Spleen (tissue), 7 donors: ENCODE data around the gene LCT.

Experiments
- POLR2A ChIP-seq, 3 donors: fragments of 450-650 bp; IDR thresholded peaks; one replicate each; pipeline ENCODE4 v1.5.1; 2017; ENCODE audit warnings: antibody characterized with exemption in 3 of 3, mild to moderate bottlenecking in 1 of 3
- TF ChIP-seq, protein P1 (sequence below), 11 experiments: fragments of 200-600 bp in 7 of 11; fragments of 450-650 bp in 4 of 11; sonication (generic) in 4 of 11; IDR thresholded peaks in 8 of 11; conservative IDR thresholded peaks in 3 of 11; 1 replicate in 7 of 11; 2 replicates in 4 of 11; pipeline versions ENCODE4 v1.4.0 to v1.8.0; 2016 to 2021; ENCODE audit warnings: antibody characterized with exemption in 11 of 11, inconsistent platforms in 4 of 11, mild to moderate bottlenecking in 1 of 11
- donor health status: DM: no; HTN: no; CAD: no; lungs with moderate emphysema.
- donor health status: DM: no; HTN: no; CAD: no.
- donor health status: DM: no; HTN: no; CAD: no.

DNA sequence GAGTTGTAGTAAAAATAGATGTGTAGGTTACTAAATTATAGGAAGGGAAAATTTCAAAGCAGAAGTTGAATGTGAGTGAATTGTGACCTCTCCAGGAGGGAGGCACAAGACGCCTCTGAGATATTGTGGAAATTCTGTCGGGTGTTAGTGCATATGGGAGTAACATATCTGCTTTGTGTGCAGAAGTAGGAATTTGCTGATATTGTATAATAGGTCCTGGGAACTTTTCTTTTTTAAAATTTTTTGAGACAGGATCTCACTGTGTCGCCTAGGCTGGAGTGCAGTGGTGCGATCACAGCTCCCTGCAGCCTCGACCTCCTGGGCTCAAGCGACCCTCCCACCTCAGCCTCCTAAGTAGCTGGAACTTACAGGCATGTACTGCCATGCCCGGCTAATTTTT, 60.6 kb downstream of the LCT start:
- TF ChIP-seq, protein P1, sequence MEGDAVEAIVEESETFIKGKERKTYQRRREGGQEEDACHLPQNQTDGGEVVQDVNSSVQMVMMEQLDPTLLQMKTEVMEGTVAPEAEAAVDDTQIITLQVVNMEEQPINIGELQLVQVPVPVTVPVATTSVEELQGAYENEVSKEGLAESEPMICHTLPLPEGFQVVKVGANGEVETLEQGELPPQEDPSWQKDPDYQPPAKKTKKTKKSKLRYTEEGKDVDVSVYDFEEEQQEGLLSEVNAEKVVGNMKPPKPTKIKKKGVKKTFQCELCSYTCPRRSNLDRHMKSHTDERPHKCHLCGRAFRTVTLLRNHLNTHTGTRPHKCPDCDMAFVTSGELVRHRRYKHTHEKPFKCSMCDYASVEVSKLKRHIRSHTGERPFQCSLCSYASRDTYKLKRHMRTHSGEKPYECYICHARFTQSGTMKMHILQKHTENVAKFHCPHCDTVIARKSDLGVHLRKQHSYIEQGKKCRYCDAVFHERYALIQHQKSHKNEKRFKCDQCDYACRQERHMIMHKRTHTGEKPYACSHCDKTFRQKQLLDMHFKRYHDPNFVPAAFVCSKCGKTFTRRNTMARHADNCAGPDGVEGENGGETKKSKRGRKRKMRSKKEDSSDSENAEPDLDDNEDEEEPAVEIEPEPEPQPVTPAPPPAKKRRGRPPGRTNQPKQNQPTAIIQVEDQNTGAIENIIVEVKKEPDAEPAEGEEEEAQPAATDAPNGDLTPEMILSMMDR (IDR thresholded peaks at IDR 0.05 in 8 of 11, conservative IDR thresholded peaks at IDR 0.05 in 3 of 11) = no peak
- TF ChIP-seq POLR2A (IDR thresholded peaks at IDR 0.05) = no peak
